Ammon's horn (tissue), 1 donor: ENCODE measurements around the gene DLG5.
A peak's percentile ranks its signal among the peaks of the same experiment; 100 is the strongest.
"Not testable (repeated sequence)": the region's sequence is repeated elsewhere in the genome, so short reads cannot be mapped to it uniquely, and the experiment has no call there.

Experiments
- DNase-seq: peaks from one replicate; pipeline ENCODE4 v3.0.0-alpha.2; 2016; ENCODE audit warnings: low spot score

DLG5 gene

DNA sequence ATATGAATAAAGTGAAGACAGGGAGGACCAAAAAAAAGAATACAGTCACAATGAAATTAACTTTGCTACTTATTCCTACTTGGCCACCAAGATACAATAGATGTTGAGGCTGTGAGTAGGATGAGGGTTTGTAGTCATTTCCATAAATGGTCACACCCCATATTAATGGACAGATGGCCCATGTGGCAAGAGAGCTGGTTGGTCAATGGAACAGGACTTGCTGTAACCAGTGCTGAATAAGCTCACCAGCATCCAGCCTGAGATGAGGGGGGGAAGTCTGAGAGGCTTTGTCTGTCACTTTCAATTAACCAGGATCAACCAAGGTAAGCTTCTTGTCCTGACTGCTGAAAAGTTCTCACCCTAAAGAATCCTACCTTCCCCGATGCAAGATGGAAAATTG lies 158.5 kb downstream of the DLG5 start:
- DNase-seq = no peak

- no peak for DNase-seq
Observed at GRCh38 chr10:77763453-77764430, 162.8 kb downstream of the DLG5 start.

- DNase-seq = not testable (repeated sequence)
Observed at GRCh38 chr10:77758406-77758805, 168.1 kb downstream of the DLG5 start.

GRCh38 chr10:77756319-77757232 lies 170.0 kb downstream of the DLG5 start:
- peak; percentile 57 for DNase-seq

- DNase-seq = peak; percentile 45
Observed at GRCh38 chr10:77746047-77746707, 180.4 kb downstream of the DLG5 start.

GRCh38 chr10:77744245-77744644 lies 182.3 kb downstream of the DLG5 start:
- no peak for DNase-seq

GRCh38 chr10:77742172-77742571 lies 184.4 kb downstream of the DLG5 start:
- DNase-seq = no peak

DNA sequence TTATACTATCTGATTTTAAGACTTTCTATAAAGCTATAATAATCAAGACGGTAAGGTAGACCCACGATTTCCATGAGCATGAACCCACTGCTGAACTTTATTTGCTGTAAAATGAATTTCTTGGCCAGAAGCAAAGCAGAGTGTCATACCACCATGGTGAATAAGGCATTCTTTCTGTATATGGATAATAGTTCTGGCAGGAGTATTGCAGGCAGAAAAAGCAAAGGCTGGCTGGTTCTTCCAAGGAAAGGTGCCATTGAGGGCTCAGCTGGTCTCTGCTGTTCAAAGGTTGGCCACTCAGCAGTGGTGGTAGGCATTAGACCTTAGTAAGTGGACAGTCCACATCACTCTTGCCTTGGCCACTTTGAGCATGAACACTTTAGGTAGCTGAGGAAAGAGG lies 184.8 kb downstream of the DLG5 start:
- no peak for DNase-seq
